OCI-LY7 (cell line): ENCODE data around the gene DRD1.

Experiments used
- CTCF ChIP-seq: fragments of 200-600 bp; sonication (generic); conservative IDR thresholded peaks from 2 replicates; pipeline ENCODE4 v1.5.1; 2014; ENCODE audit warnings: mild to moderate bottlenecking, antibody characterized with exemption, low read length, moderate library complexity, mixed read lengths
- EZH2phosphoT487 ChIP-seq: fragments of 200-600 bp; sonication (generic); IDR thresholded peaks from 2 replicates; pipeline ENCODE4 v1.6.1; 2018; ENCODE audit warnings: low read depth, borderline replicate concordance, mild to moderate bottlenecking, mixed run types, antibody characterized with exemption, low read length, moderate library complexity, mixed read lengths

GRCh38 chr5:175438234-175438857 lies 5.6 kb downstream of the DRD1 start:
- TF ChIP-seq CTCF (no peak), EZH2phosphoT487 (no peak)
